Osteoblast (primary cell): ENCODE results near the gene CD300LG. TPM values are rescaled to one million over a fixed set of nuclear protein-coding genes. Genes with fewer than 3 reads are reported as not detected.

Experiments
- DNase-seq: peaks from one replicate; pipeline ENCODE4 v3.0.0; 2011; ENCODE audit warnings: low spot score, mixed read lengths; ENCODE audit not compliant: insufficient read length; ENCODE audit errors: missing footprints
- H2AFZ ChIP-seq: 2 replicates; pipeline ENCODE4 v1.6.0; 2011; ENCODE audit warnings: mild to moderate bottlenecking, low read length
- H3K27ac ChIP-seq: 2 replicates; pipeline ENCODE4 v1.5.1; 2011; ENCODE audit warnings: mild to moderate bottlenecking, low read depth, low read length, moderate library complexity
- H3K27me3 ChIP-seq: 2 replicates; pipeline ENCODE4 v1.6.0; 2012; ENCODE audit warnings: mild to moderate bottlenecking, control low read depth, inconsistent platforms, low read length, moderate library complexity; ENCODE audit not compliant: insufficient read depth
- H3K36me3 ChIP-seq: 2 replicates; pipeline ENCODE4 v1.5.1; 2011; ENCODE audit warnings: mild to moderate bottlenecking, low read length, control low read depth, moderate library complexity; ENCODE audit not compliant: insufficient read depth
- H3K4me1 ChIP-seq: 2 replicates; pipeline ENCODE4 v1.5.1; 2011; ENCODE audit warnings: mild to moderate bottlenecking, low read length, control low read depth, moderate library complexity; ENCODE audit not compliant: insufficient read depth
- H3K4me2 ChIP-seq: 2 replicates; pipeline ENCODE4 v1.6.0; 2011; ENCODE audit warnings: mild to moderate bottlenecking, low read length; ENCODE audit not compliant: insufficient read depth
- H3K4me3 ChIP-seq: fragments of 200-600 bp; sonication (generic); 3 replicates; pipeline ENCODE4 v1.5.1; 2012; ENCODE audit warnings: mild to moderate bottlenecking, low read length, inconsistent platforms; ENCODE audit not compliant: insufficient read depth
- H3K79me2 ChIP-seq: 2 replicates; pipeline ENCODE4 v1.6.0; 2012; ENCODE audit warnings: mild to moderate bottlenecking, low read length, control low read depth, inconsistent platforms; ENCODE audit not compliant: insufficient read depth
- H3K9me3 ChIP-seq: 2 replicates; pipeline ENCODE4 v1.5.1; 2011; ENCODE audit warnings: low read depth, low read length, control low read depth
- H4K20me1 ChIP-seq: 2 replicates; pipeline ENCODE4 v1.6.0; 2012; ENCODE audit warnings: mild to moderate bottlenecking, low read length, control low read depth; ENCODE audit not compliant: insufficient read depth
- CTCF ChIP-seq: IDR thresholded peaks from 2 replicates; pipeline ENCODE4 v1.5.1; 2011; ENCODE audit warnings: mild to moderate bottlenecking, low read depth, low read length, moderate library complexity; ENCODE audit errors: extremely low read depth
- total RNA-seq: library from RNA; depleted of rRNA; stranded (reverse); fragments of >200 nt; gene quantifications from 2 replicates; pipeline ENCODE4 v1.2.3, GENCODE V29; 2012

Gene CD300LG
- total RNA-seq, 1 donor = not detected

GRCh38 chr17:43877451-43878155 lies 30.6 kb downstream of the CD300LG start:
- TF ChIP-seq CTCF = no peak
- H3K9me3 ChIP-seq = no peaks in the 10 kb centered on the region
- H3K27me3 ChIP-seq = peaks cover 12% of the 10 kb centered on the region
- H3K27ac ChIP-seq = no peak overlapping the region
- H4K20me1 ChIP-seq = no peaks in the 10 kb centered on the region
- no peak overlapping the region for H3K4me3 ChIP-seq
- H3K4me1 ChIP-seq = no peaks in the 10 kb centered on the region
- no peak overlapping the region for H3K4me2 ChIP-seq
- H2AFZ ChIP-seq = no peak overlapping the region
- H3K79me2 ChIP-seq = no peaks in the 10 kb centered on the region
- DNase-seq = peak; percentile 45
- H3K36me3 ChIP-seq = no peaks in the 10 kb centered on the region

- Histone ChIP-seq H3K4me1 (no peaks in the 10 kb centered on the region), H3K79me2 (no peaks in the 10 kb centered on the region), H3K27me3 (peaks cover 4% of the 10 kb centered on the region), H3K4me2 (no peak overlapping the region), H3K27ac (no peak overlapping the region), H3K4me3 (no peak overlapping the region), H4K20me1 (no peaks in the 10 kb centered on the region), H3K9me3 (no peaks in the 10 kb centered on the region), H2AFZ (peak overlapping the region; percentile 47), H3K36me3 (no peaks in the 10 kb centered on the region)
- TF ChIP-seq CTCF = peak; percentile 91
- DNase-seq = peak; percentile 100
These were observed 31.5 kb downstream of the CD300LG start for GRCh38 chr17:43878260-43879175.

- Histone ChIP-seq H3K27me3 (peaks cover under 1% of the 10 kb centered on the region), H3K4me1 (no peaks in the 10 kb centered on the region), H3K9me3 (no peaks in the 10 kb centered on the region), H3K4me2 (no peak overlapping the region), H4K20me1 (no peaks in the 10 kb centered on the region), H3K4me3 (no peak overlapping the region), H2AFZ (no peak overlapping the region), H3K36me3 (no peaks in the 10 kb centered on the region), H3K27ac (no peak overlapping the region), H3K79me2 (no peaks in the 10 kb centered on the region)
- TF ChIP-seq CTCF = no peak
- no peak for DNase-seq
These were observed 32.9 kb downstream of the CD300LG start for GRCh38 chr17:43879723-43880419.
